GM23248 (cell line): Measurements from ENCODE around the gene TAS2R3. TPM values are rescaled to one million over a fixed set of nuclear protein-coding genes. Genes with fewer than 3 reads are reported as not detected.

ENCODE experiments used
- DNase-seq: peaks from one replicate; pipeline ENCODE4 v3.0.0-alpha.2; 2015
- H2AFZ ChIP-seq: fragments of 200-600 bp; sonication (generic); 2 replicates; pipeline ENCODE4 v1.6.1; 2016; ENCODE audit warnings: antibody characterized with exemption
- H3F3A ChIP-seq: fragments of 200-600 bp; sonication (generic); 2 replicates; pipeline ENCODE4 v1.6.1; 2016; ENCODE audit warnings: mild to moderate bottlenecking, antibody characterized with exemption, mixed run types; ENCODE audit not compliant: insufficient read depth
- H3K27ac ChIP-seq: fragments of 200-600 bp; sonication (generic); 2 replicates; pipeline ENCODE4 v1.5.1; 2016; ENCODE audit warnings: mild to moderate bottlenecking
- H3K27me3 ChIP-seq: fragments of 200-600 bp; sonication (generic); replicated peaks from 2 replicates; pipeline ENCODE4 v1.6.1; 2016; ENCODE audit warnings: mild to moderate bottlenecking; ENCODE audit not compliant: insufficient read depth
- H3K36me3 ChIP-seq: fragments of 200-600 bp; sonication (generic); 2 replicates; pipeline ENCODE4 v1.6.1; 2016; ENCODE audit warnings: low read depth, mild to moderate bottlenecking
- H3K4me1 ChIP-seq: fragments of 200-600 bp; sonication (generic); 2 replicates; pipeline ENCODE4 v1.6.1; 2016; ENCODE audit warnings: mild to moderate bottlenecking; ENCODE audit not compliant: insufficient read depth
- H3K4me2 ChIP-seq: fragments of 200-600 bp; sonication (generic); one replicate; pipeline ENCODE4 v1.6.1; 2016; ENCODE audit warnings: mild to moderate bottlenecking; ENCODE audit not compliant: unreplicated experiment
- H3K4me3 ChIP-seq: fragments of 200-600 bp; sonication (generic); 2 replicates; pipeline ENCODE4 v1.5.1; 2016; ENCODE audit warnings: mild to moderate bottlenecking
- H3K79me2 ChIP-seq: fragments of 200-600 bp; sonication (generic); 2 replicates; pipeline ENCODE4 v1.6.1; 2016; ENCODE audit warnings: mild to moderate bottlenecking; ENCODE audit not compliant: insufficient read depth
- H3K9ac ChIP-seq: fragments of 200-600 bp; sonication (generic); 2 replicates; pipeline ENCODE4 v1.6.1; 2016; ENCODE audit warnings: mild to moderate bottlenecking
- H3K9me2 ChIP-seq: fragments of 200-600 bp; sonication (generic); 2 replicates; pipeline ENCODE4 v1.6.1; 2016; ENCODE audit warnings: mixed run types, mild to moderate bottlenecking, moderate library complexity; ENCODE audit not compliant: insufficient read depth
- H3K9me3 ChIP-seq: fragments of 200-600 bp; sonication (generic); one replicate; pipeline ENCODE4 v1.6.1; 2017; ENCODE audit warnings: low read depth
- H4K20me1 ChIP-seq: fragments of 200-600 bp; sonication (generic); 2 replicates; pipeline ENCODE4 v1.6.0; 2016; ENCODE audit not compliant: insufficient read depth
- EZH2 ChIP-seq: fragments of 200-600 bp; sonication (generic); IDR thresholded peaks from 2 replicates; pipeline ENCODE4 v1.6.1; 2018; ENCODE audit warnings: antibody characterized with exemption, mild to moderate bottlenecking; ENCODE audit not compliant: insufficient read depth, poor library complexity, severe bottlenecking
- EZH2phosphoT487 ChIP-seq: fragments of 200-600 bp; sonication (generic); IDR thresholded peaks from 2 replicates; pipeline ENCODE4 v1.6.1; 2018; ENCODE audit warnings: antibody characterized with exemption, moderate library complexity, mild to moderate bottlenecking, low read depth; ENCODE audit not compliant: insufficient read depth
- WGBS, 2 experiments: methylation state at CpG; one replicate each; pipeline ENCODE4 v1.1.6; 2015 to 2017; ENCODE audit warnings: low lambda C conversion rate in 2 of 2, low coverage in 1 of 2; ENCODE audit errors: missing lambda C conversion rate in 2 of 2; 5-methylcytosine and 5-hydroxymethylcytosine counted together
- in situ Hi-C: fragments of 300-500 bp; cut with MboI; formaldehyde crosslinking; loops from 2 replicates; pipeline ENCODE4 v1.15.0; 2020
- polyA plus RNA-seq: library from polyadenylated mRNA; unstranded; fragments of >200 nt; fragmentation: Nextera tagmentation; extraction: Ambion mirVana; gene quantifications from 2 replicates; pipeline ENCODE4 v1.2.1, GENCODE V29; 2016
- total RNA-seq: library from RNA; depleted of rRNA; stranded (reverse); fragments of >200 nt; shearing (Covaris generic); gene quantifications from 2 replicates; pipeline ENCODE4 v1.2.3, GENCODE V29; 2014

Gene TAS2R3
- total and polyA plus RNA-seq, 2 experiments from 2014 or later, result not detected

- Histone ChIP-seq H3K27me3 (no peaks in the 10 kb centered on the region), H3K9me3 (no peaks in the 10 kb centered on the region), H3F3A (peaks cover 3% of the 10 kb centered on the region; the same call in 1 of the 2 replicates), H2AFZ (peak overlapping the region; percentile 98), H3K36me3 (peaks cover 14% of the 10 kb centered on the region; the same call in 1 of the 2 replicates), H3K9me2 (no peaks in the 10 kb centered on the region), H4K20me1 (no peaks in the 10 kb centered on the region), H3K27ac (peak overlapping the region; percentile 79), H3K4me3 (peak overlapping the region; percentile 94), H3K9ac (peak overlapping the region; percentile 93), H3K4me1 (peaks cover 14% of the 10 kb centered on the region), H3K79me2 (peaks cover 42% of the 10 kb centered on the region), H3K4me2 (peak overlapping the region; percentile 89)
- peak; percentile 16 for DNase-seq
- no peak for TF ChIP-seq EZH2
- no peak for TF ChIP-seq EZH2phosphoT487
- in situ Hi-C loops, result no loop called here
- 77 to 79% methylated on average over 11 of the region's 11 CpGs for WGBS, 2 experiments
Measured at GRCh38 chr7:141737118-141737835, 26.6 kb upstream of the TAS2R3 start.

- 1% methylated on average over 46 of the region's 46 CpGs for WGBS, 2 experiments
- peak within 1 kb of the TSS; percentile 79 for H3K27ac ChIP-seq
- peak; percentile 98 for DNase-seq
- H3F3A ChIP-seq, result peaks cover 3% of the 10 kb centered on the region; the same call in 1 of the 2 replicates
- no peaks in the 10 kb centered on the region for H3K27me3 ChIP-seq
- H2AFZ ChIP-seq, result peak within 1 kb of the TSS; percentile 98
- in situ Hi-C loops, result no loop called here
- H3K9me2 ChIP-seq, result no peaks in the 10 kb centered on the region
- H3K4me3 ChIP-seq, result peak within 1 kb of the TSS; percentile 94
- peaks cover 49% of the 10 kb centered on the region for H3K79me2 ChIP-seq
- H3K9me3 ChIP-seq, result no peaks in the 10 kb centered on the region
- H3K36me3 ChIP-seq, result peaks cover 19% of the 10 kb centered on the region
- H3K9ac ChIP-seq, result peak within 1 kb of the TSS; percentile 93
- TF ChIP-seq EZH2phosphoT487, result no peak
- no peak for TF ChIP-seq EZH2
- H3K4me1 ChIP-seq, result peaks cover 14% of the 10 kb centered on the region
- H4K20me1 ChIP-seq, result no peaks in the 10 kb centered on the region
- H3K4me2 ChIP-seq, result peak within 1 kb of the TSS; percentile 89
Measured at GRCh38 chr7:141737836-141738591, 25.9 kb upstream of the TAS2R3 start, which contains the start of gene SSBP1. Gene SSBP1, plus strand, starts transcription at chr7:141738358. Its CDS starts 809 bp downstream, at chr7:141739167.

DNA sequence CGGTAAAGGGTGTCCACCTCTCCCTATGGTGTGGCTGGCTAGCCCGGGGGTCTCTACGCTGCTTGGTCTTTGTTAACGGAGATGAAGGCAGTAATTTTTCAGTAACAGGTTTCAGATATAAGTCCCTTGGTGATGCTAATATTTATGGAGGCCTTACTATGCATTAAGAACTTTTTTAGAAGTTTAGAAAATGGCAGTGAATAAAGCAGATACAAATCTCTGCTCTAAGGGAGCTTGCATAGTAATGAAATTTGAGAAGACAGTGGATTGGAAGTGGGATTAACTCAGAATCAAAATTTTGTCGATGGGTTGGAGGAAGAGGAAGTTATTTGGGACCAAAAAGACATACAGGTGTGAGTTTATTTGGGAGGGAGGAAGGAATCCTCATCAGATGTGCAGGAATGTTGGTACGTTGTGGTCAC lies 25.3 kb upstream of the TAS2R3 start:
- Histone ChIP-seq H3K4me3 (peak overlapping the region; percentile 94), H3K79me2 (peaks cover 53% of the 10 kb centered on the region), H3K9ac (peak overlapping the region; percentile 93), H3F3A (peaks cover 3% of the 10 kb centered on the region; the same call in 1 of the 2 replicates), H3K36me3 (peaks cover 25% of the 10 kb centered on the region), H3K27me3 (no peaks in the 10 kb centered on the region), H2AFZ (peak overlapping the region; percentile 98), H3K9me3 (no peaks in the 10 kb centered on the region), H3K27ac (peak overlapping the region; percentile 57), H3K4me2 (peak overlapping the region; percentile 88), H4K20me1 (no peaks in the 10 kb centered on the region), H3K4me1 (peaks cover 14% of the 10 kb centered on the region), H3K9me2 (no peaks in the 10 kb centered on the region)
- TF ChIP-seq EZH2 (no peak), EZH2phosphoT487 (no peak)
- in situ Hi-C loops, result no loop called here
- 1 to 3% methylated on average over 6 of the region's 6 CpGs for WGBS, 2 experiments
- DNase-seq, result no peak

- peaks cover 3% of the 10 kb centered on the region; the same call in 1 of the 2 replicates for H3F3A ChIP-seq
- H4K20me1 ChIP-seq, result no peaks in the 10 kb centered on the region
- no peaks in the 10 kb centered on the region for H3K27me3 ChIP-seq
- H3K4me3 ChIP-seq, result peak overlapping the region; percentile 94
- peaks cover 58% of the 10 kb centered on the region for H3K79me2 ChIP-seq
- H3K4me2 ChIP-seq, result peak overlapping the region; percentile 88
- H3K9ac ChIP-seq, result peak overlapping the region; percentile 93
- H3K9me3 ChIP-seq, result no peaks in the 10 kb centered on the region
- no peak overlapping the region for H3K27ac ChIP-seq
- H3K4me1 ChIP-seq, result peaks cover 14% of the 10 kb centered on the region
- H2AFZ ChIP-seq, result no peak overlapping the region
- no peaks in the 10 kb centered on the region for H3K9me2 ChIP-seq
- TF ChIP-seq EZH2 (no peak), EZH2phosphoT487 (no peak)
- in situ Hi-C loops, result no loop called here
- DNase-seq, result no peak
- H3K36me3 ChIP-seq, result peaks cover 32% of the 10 kb centered on the region
- WGBS, 2 experiments, result 54 to 56% methylated on average over 3 of the region's 3 CpGs
Measured at GRCh38 chr7:141739250-141739649, 24.6 kb upstream of the TAS2R3 start.
